GM23338 (cell line): Measurements from ENCODE around the gene DAB1. TPM values are rescaled to one million over a fixed set of nuclear protein-coding genes. Genes with fewer than 3 reads are reported as not detected.

Experiments
- CREB1 ChIP-seq: fragments of 250-450 bp; sonication (Bioruptor Pico); IDR thresholded peaks from 2 replicates; pipeline ENCODE4 v1.5.0; 2020; ENCODE audit warnings: low read depth, mild to moderate bottlenecking, moderate library complexity
- CTCF ChIP-seq, 2 experiments: fragments of 200-600 bp in 1 of 2; sonication (generic) in 1 of 2; conservative IDR thresholded peaks; 2 replicates each; pipeline versions ENCODE4 v1.5.1 to v1.6.1; 2016 to 2017; ENCODE audit warnings: antibody characterized with exemption in 2 of 2, low read depth in 2 of 2, mild to moderate bottlenecking in 2 of 2, moderate library complexity in 1 of 2
- EZH2 ChIP-seq: fragments of 200-600 bp; sonication (generic); IDR thresholded peaks from one replicate; pipeline ENCODE4 v1.8.0; 2017; ENCODE audit warnings: antibody characterized with exemption, mild to moderate bottlenecking, low read depth; ENCODE audit not compliant: unreplicated experiment
- EZH2phosphoT487 ChIP-seq: fragments of 200-600 bp; sonication (generic); IDR thresholded peaks from one replicate; pipeline ENCODE4 v1.8.1; 2018; ENCODE audit warnings: antibody characterized with exemption; ENCODE audit not compliant: unreplicated experiment
- JUNB ChIP-seq: IDR thresholded peaks from one replicate; pipeline ENCODE4 v1.6.1; 2016; ENCODE audit warnings: antibody characterized with exemption; ENCODE audit not compliant: unreplicated experiment
- POLR2AphosphoS5 ChIP-seq: IDR thresholded peaks from 2 replicates; pipeline ENCODE4 v1.6.1; 2016; ENCODE audit warnings: antibody characterized with exemption, low read depth
- STAT1 ChIP-seq: IDR thresholded peaks from one replicate; pipeline ENCODE4 v1.6.1; 2016; ENCODE audit warnings: antibody characterized with exemption; ENCODE audit not compliant: unreplicated experiment
- ZNF114 ChIP-seq: fragments of 250-450 bp; sonication (Bioruptor Pico); IDR thresholded peaks from 2 replicates; pipeline ENCODE4 v1.5.0; 2020; ENCODE audit warnings: mild to moderate bottlenecking, moderate library complexity
- ZNF462 ChIP-seq: fragments of 250-450 bp; sonication (Bioruptor Pico); IDR thresholded peaks from 2 replicates; pipeline ENCODE4 v1.5.0; 2020; ENCODE audit warnings: mild to moderate bottlenecking, moderate library complexity
- polyA plus RNA-seq: library from polyadenylated mRNA; unstranded; fragments of >200 nt; fragmentation: Nextera tagmentation; extraction: Ambion mirVana; gene quantifications from 2 replicates; pipeline ENCODE4 v1.2.1, GENCODE V29; 2016
- total RNA-seq: library from RNA; depleted of rRNA; stranded (reverse); fragments of >200 nt; shearing (Covaris generic); gene quantifications from 2 replicates; pipeline ENCODE4 v1.2.3, GENCODE V29; 2014
- TF ChIP-seq, protein P1 (sequence below): IDR thresholded peaks from 2 replicates; pipeline ENCODE4 v1.6.1; 2016; ENCODE audit warnings: antibody characterized with exemption

The DAB1 gene
- total and polyA plus RNA-seq, 2 experiments from 2014 or later: 12.8 to 14.5 TPM

GRCh38 chr1:57024428-57024827 is 399.4 kb downstream of the DAB1 start (continued):
- TF ChIP-seq ZNF462 (CRISPR knock-in tag) (no peak), ZNF114 (no peak), CREB1 (CRISPR knock-in tag) (no peak), JUNB (no peak), POLR2AphosphoS5 (no peak), CTCF (conservative IDR thresholded peaks at IDR 0.05; ENCODE audit: low read depth in 2 of 2) (no peak), STAT1 (no peak), EZH2phosphoT487 (no peak), EZH2 (no peak)
- TF ChIP-seq, protein P1, sequence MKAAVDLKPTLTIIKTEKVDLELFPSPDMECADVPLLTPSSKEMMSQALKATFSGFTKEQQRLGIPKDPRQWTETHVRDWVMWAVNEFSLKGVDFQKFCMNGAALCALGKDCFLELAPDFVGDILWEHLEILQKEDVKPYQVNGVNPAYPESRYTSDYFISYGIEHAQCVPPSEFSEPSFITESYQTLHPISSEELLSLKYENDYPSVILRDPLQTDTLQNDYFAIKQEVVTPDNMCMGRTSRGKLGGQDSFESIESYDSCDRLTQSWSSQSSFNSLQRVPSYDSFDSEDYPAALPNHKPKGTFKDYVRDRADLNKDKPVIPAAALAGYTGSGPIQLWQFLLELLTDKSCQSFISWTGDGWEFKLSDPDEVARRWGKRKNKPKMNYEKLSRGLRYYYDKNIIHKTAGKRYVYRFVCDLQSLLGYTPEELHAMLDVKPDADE: no peak
